HEK293 (cell line): Measurements from ENCODE around the gene PSMC1.

Experiments
- CTCF ChIP-seq: fragments of 450-650 bp; formaldehyde crosslinking; IDR thresholded peaks from 2 replicates; pipeline ENCODE4 v1.5.1; 2016; ENCODE audit warnings: missing biosample characterization, missing genetic modification characterization
- PRDM4 ChIP-seq: fragments of 450-650 bp; formaldehyde crosslinking; IDR thresholded peaks from 2 replicates; pipeline ENCODE4 v1.5.1; 2017; ENCODE audit warnings: missing biosample characterization, missing genetic modification characterization
- REST ChIP-seq: fragments of 450-650 bp; formaldehyde crosslinking; IDR thresholded peaks from 2 replicates; pipeline ENCODE4 v1.5.1; 2016; ENCODE audit warnings: missing biosample characterization, missing genetic modification characterization
- ZBTB1 ChIP-seq: fragments of 450-650 bp; formaldehyde crosslinking; IDR thresholded peaks from 2 replicates; pipeline ENCODE4 v1.5.1; 2016; ENCODE audit warnings: missing biosample characterization, missing genetic modification characterization
- ZBTB26 ChIP-seq: fragments of 450-650 bp; formaldehyde crosslinking; optimal IDR thresholded peaks from 2 replicates; pipeline ENCODE3; 2016; ENCODE audit warnings: missing biosample characterization, mild to moderate bottlenecking, missing genetic modification characterization
- ZBTB49 ChIP-seq: fragments of 450-650 bp; formaldehyde crosslinking; IDR thresholded peaks from 2 replicates; pipeline ENCODE4 v1.5.1; 2016; ENCODE audit warnings: missing biosample characterization, missing genetic modification characterization, low read depth
- ZNF146 ChIP-seq: fragments of 450-650 bp; formaldehyde crosslinking; IDR thresholded peaks from 2 replicates; pipeline ENCODE4 v1.5.1; 2016; ENCODE audit warnings: missing biosample characterization, missing genetic modification characterization
- ZNF416 ChIP-seq: fragments of 450-650 bp; formaldehyde crosslinking; IDR thresholded peaks from 2 replicates; pipeline ENCODE4 v1.5.1; 2016; ENCODE audit warnings: missing biosample characterization, missing genetic modification characterization
- ZNF768 ChIP-seq: fragments of 450-650 bp; formaldehyde crosslinking; IDR thresholded peaks from 2 replicates; pipeline ENCODE4 v1.5.1; 2018; ENCODE audit warnings: missing biosample characterization, mild to moderate bottlenecking, missing genetic modification characterization

GRCh38 chr14:90278199-90279175, 22.1 kb downstream of the PSMC1 start:
- TF ChIP-seq ZBTB49 (tag by site-specific recombination) (no peak), PRDM4 (tag by site-specific recombination) (no peak), REST (tag by site-specific recombination) (no peak), ZBTB1 (tag by site-specific recombination) (no peak), ZBTB26 (tag by site-specific recombination) (no peak), CTCF (tag by site-specific recombination) (no peak), ZNF416 (tag by site-specific recombination) (no peak), ZNF146 (tag by site-specific recombination) (no peak), ZNF768 (tag by site-specific recombination) (no peak)
